A549 (cell line): ENCODE measurements around the gene MED16. TPM values are rescaled to one million over a fixed set of nuclear protein-coding genes. Genes with fewer than 3 reads are reported as not detected.

ENCODE experiments used
- ATAC-seq, 2 experiments: fragments of 200-7000 bp in 1 of 2; fragments of >200 bp in 1 of 2; cut with Nextera tagmentation in 1 of 2; cut with Tn5 transposase in 1 of 2; 3 replicates each; pipeline versions ENCODE4 v1.8.0 to v1.9.1; 2018 to 2020; ENCODE audit warnings: mild to moderate bottlenecking in 1 of 2, moderate library complexity in 1 of 2
- CTCF ChIA-PET: fragments of 300-600 bp; sonication (Branson Sonifier 250); formaldehyde crosslinking; extraction: SDS; loops from one replicate; lab custom pipeline; 2021; ENCODE audit warnings: antibody characterized with exemption, inconsistent platforms; lab: Yijun Ruan, JAX
- POLR2A ChIA-PET: fragments of 350-600 bp; formaldehyde crosslinking; extraction: SDS; loops from one replicate; lab custom pipeline; 2021; ENCODE audit warnings: antibody characterized with exemption, inconsistent platforms; lab: Yijun Ruan, JAX
- DNase-seq, 2 experiments: peaks; one replicate each; pipeline versions ENCODE4 v3.0.0 to v3.0.0-alpha.2; 2011 to 2016; ENCODE audit warnings: low read depth in 1 of 2, low spot score in 1 of 2
- FAIRE-seq: peaks from 2 replicates; lab custom pipeline; 2011; peaks lifted over from hg19 to GRCh38; lab: Jason Lieb, UNC
- H3K27ac ChIP-seq, 2 experiments: fragments of >200 bp; sonication (Bioruptor Twin); formaldehyde crosslinking; 3 replicates each; pipeline ENCODE4 v1.5.1; 2016 to 2017
- H3K4me1 ChIP-seq: fragments of >200 bp; sonication (Bioruptor Twin); formaldehyde crosslinking; 3 replicates; pipeline ENCODE4 v1.6.1; 2016
- H3K4me2 ChIP-seq: fragments of >200 bp; sonication (Bioruptor Twin); formaldehyde crosslinking; 3 replicates; pipeline ENCODE4 v1.6.1; 2016
- H3K4me3 ChIP-seq: fragments of >200 bp; sonication (Bioruptor Twin); formaldehyde crosslinking; 3 replicates; pipeline ENCODE4 v1.5.1; 2016
- H3K9me3 ChIP-seq: fragments of >200 bp; sonication (Bioruptor Twin); formaldehyde crosslinking; 3 replicates; pipeline ENCODE4 v1.6.1; 2016
- BHLHE40 ChIP-seq: IDR thresholded peaks from 2 replicates; pipeline ENCODE4 v1.6.1; 2012; ENCODE audit warnings: low read depth, low read length, inconsistent platforms
- CBX2 ChIP-seq: fragments of 200-600 bp; sonication (generic); IDR thresholded peaks from 2 replicates; pipeline ENCODE4 v1.6.1; 2016; ENCODE audit warnings: low read depth, mild to moderate bottlenecking, borderline replicate concordance
- CTCF ChIP-seq: fragments of >200 bp; sonication (Bioruptor Twin); formaldehyde crosslinking; IDR thresholded peaks from 3 replicates; pipeline ENCODE4 v1.5.1; 2016
- E2F6 ChIP-seq: IDR thresholded peaks from 2 replicates; pipeline ENCODE4 v1.6.1; 2012; ENCODE audit warnings: low read depth, borderline replicate concordance
- ESRRA ChIP-seq: fragments of 150-350 bp; IDR thresholded peaks from 2 replicates; pipeline ENCODE4 v1.6.1; 2014; ENCODE audit warnings: mild to moderate bottlenecking, low read length, borderline replicate concordance
- FOSL2 ChIP-seq, 2 experiments: fragments of 450-650 bp in 1 of 2; fragments of >200 bp in 1 of 2; sonication (Bioruptor Twin) in 1 of 2; formaldehyde crosslinking; IDR thresholded peaks; 2 replicates each; pipeline versions ENCODE4 v1.5.0 to v1.6.1; 2016 to 2020; ENCODE audit warnings: mild to moderate bottlenecking in 1 of 2, moderate library complexity in 1 of 2
- GATA3 ChIP-seq: IDR thresholded peaks from 2 replicates; pipeline ENCODE4 v1.6.1; 2012; ENCODE audit warnings: borderline replicate concordance
- HDAC2 ChIP-seq: fragments of 200-600 bp; sonication (generic); IDR thresholded peaks from 2 replicates; pipeline ENCODE4 v1.6.1; 2016
- JUN ChIP-seq, 2 experiments: fragments of >200 bp; sonication (Bioruptor Twin); formaldehyde crosslinking; IDR thresholded peaks; 2 replicates in 1 of 2; 3 replicates in 1 of 2; pipeline ENCODE4 v1.6.1; 2016 to 2017
- JUNB ChIP-seq: fragments of >200 bp; sonication (Bioruptor Twin); formaldehyde crosslinking; IDR thresholded peaks from 2 replicates; pipeline ENCODE4 v1.6.1; 2016
- MAFK ChIP-seq: fragments of 450-650 bp; IDR thresholded peaks from 2 replicates; pipeline ENCODE4 v1.6.1; 2014; ENCODE audit not compliant: partially characterized antibody
- MAX ChIP-seq: IDR thresholded peaks from 2 replicates; pipeline ENCODE4 v1.6.1; 2012
- MAZ ChIP-seq: fragments of 150-350 bp; IDR thresholded peaks from 2 replicates; pipeline ENCODE4 v1.6.1; 2014; ENCODE audit warnings: antibody characterized with exemption, low read depth, low read length, borderline replicate concordance
- MYC ChIP-seq: IDR thresholded peaks from 2 replicates; pipeline ENCODE4 v1.6.1; 2012; ENCODE audit warnings: mild to moderate bottlenecking, inconsistent platforms, low read length, improper control_type of control experiment, borderline replicate concordance
- RARB ChIP-seq: fragments of 250-450 bp; sonication (Bioruptor Pico); IDR thresholded peaks from 2 replicates; pipeline ENCODE4 v1.8.0; 2021; ENCODE audit warnings: mild to moderate bottlenecking, moderate library complexity
- REST ChIP-seq: fragments of 200-600 bp; sonication (generic); IDR thresholded peaks from 2 replicates; pipeline ENCODE4 v1.6.1; 2016; ENCODE audit warnings: antibody characterized with exemption, mild to moderate bottlenecking, moderate library complexity
- RNF2 ChIP-seq: fragments of 200-600 bp; sonication (generic); IDR thresholded peaks from 2 replicates; pipeline ENCODE4 v1.6.1; 2016; ENCODE audit warnings: low read depth, mild to moderate bottlenecking, antibody characterized with exemption, moderate library complexity, borderline replicate concordance
- TFCP2L1 ChIP-seq: fragments of 250-450 bp; sonication (Bioruptor Pico); IDR thresholded peaks from 2 replicates; pipeline ENCODE4 v1.5.0; 2021; ENCODE audit warnings: mild to moderate bottlenecking
- ZFP36 ChIP-seq: fragments of 450-650 bp; IDR thresholded peaks from 2 replicates; pipeline ENCODE4 v1.6.1; 2014; ENCODE audit warnings: borderline replicate concordance; ENCODE audit not compliant: partially characterized antibody
- WGBS: methylation state at CpG from one replicate; pipeline ENCODE4 v1.1.6; 2017; ENCODE audit errors: missing lambda C conversion rate; 5-methylcytosine and 5-hydroxymethylcytosine counted together
- polyA plus RNA-seq, 4 experiments: library from polyadenylated mRNA; depleted of rRNA in 3 of 4; stranded (reverse); fragments of >200 nt; fragmentation: RNase III in 1 of 4; extraction: RNeasy Plus Mini Kit Qiagen cat#74134 plus additional on column Dnase treatment in 1 of 4; gene quantifications; 2 replicates in 3 of 4; 3 replicates in 1 of 4; pipeline ENCODE4 v1.2.3, GENCODE V29; 2011 to 2017

Gene MED16
- polyA plus RNA-seq, 2 of the 4 experiments (the other 2 are of a cell fraction): 8.0 to 12.7 TPM

- TF ChIP-seq REST (no peak), MAZ (no peak), MAFK (no peak), ESRRA (no peak), CBX2 (no peak)
Measured at GRCh38 chr19:941292-942132, 48.5 kb upstream of the MED16 start (continued).

- Histone ChIP-seq H3K4me2 (peak overlapping the region; percentile 81), H3K27ac (peak overlapping the region; percentile 74 to 93), H3K9me3 (no peaks in the 10 kb centered on the region), H3K4me1 (peaks cover 23% of the 10 kb centered on the region)
- ATAC-seq (peak; percentile 75 to 84), DNase-seq (peak in 1 of 2 experiments; percentile 68), FAIRE-seq (no peak)
- 0% methylated on average over 1 of the region's 64 CpGs for WGBS
- POLR2A ChIA-PET: interaction anchor here (1.1 kb wide), 1 partner anchor 44 kb away, joined by 3 read pairs; the partner anchor contains the start of gene WDR18
- CTCF ChIA-PET: no interaction called here
- TF ChIP-seq FOSL2 (IDR thresholded peaks at IDR 0.05) (no peak), FOSL2 (CRISPR knock-in tag; IDR thresholded peaks at IDR 0.05) (peak; percentile 69), MAFK (peak; percentile 53), CTCF (no peak), BHLHE40 (peak; percentile 82), MYC (no peak), MAX (peak; percentile 71; the same call in 1 of the 2 replicates), JUN (IDR thresholded peaks at IDR 0.05) (peak in 1 of 2 experiments; percentile 76; a peak in 4 of 5 replicates), GATA3 (peak; percentile 66; the same call in 1 of the 2 replicates), E2F6 (peak; percentile 42; the same call in 1 of the 2 replicates), ZFP36 (no peak), HDAC2 (no peak), JUNB (peak; percentile 46), RNF2 (no peak), RARB (CRISPR knock-in tag) (no peak), TFCP2L1 (CRISPR knock-in tag) (no peak)
- TF ChIP-seq, all 56 proteins: peak for 8
- H3K4me3 ChIP-seq: peak overlapping the region; percentile 32
Measured at GRCh38 chr19:940591-941291, 47.8 kb upstream of the MED16 start.
